DMS79 treated with DMSO at 0.1 percent for 48 hours (cell line): ENCODE results near the gene FHAD1.

Experiments used
- DNase-seq: peaks from one replicate; lab custom pipeline; 2025; lab: John Stamatoyannopoulos, UW

FHAD1 gene

GRCh38 chr1:15345705-15346345 lies 98.8 kb downstream of the FHAD1 start:
- no peak for DNase-seq

- no peak for DNase-seq
Observed at GRCh38 chr1:15346346-15347030, 99.5 kb downstream of the FHAD1 start.

- no peak for DNase-seq
Observed at GRCh38 chr1:15347182-15347581, 100.2 kb downstream of the FHAD1 start.

GRCh38 chr1:15348648-15349047 lies 101.6 kb downstream of the FHAD1 start:
- DNase-seq: no peak

- no peak for DNase-seq
Observed at GRCh38 chr1:15349133-15349532, 102.1 kb downstream of the FHAD1 start.

GRCh38 chr1:15350151-15350550 lies 103.1 kb downstream of the FHAD1 start:
- DNase-seq: no peak

- no peak for DNase-seq
Observed at GRCh38 chr1:15350551-15351200, 103.7 kb downstream of the FHAD1 start.

- no peak for DNase-seq
Observed at GRCh38 chr1:15351310-15351709, 104.3 kb downstream of the FHAD1 start.

DNA sequence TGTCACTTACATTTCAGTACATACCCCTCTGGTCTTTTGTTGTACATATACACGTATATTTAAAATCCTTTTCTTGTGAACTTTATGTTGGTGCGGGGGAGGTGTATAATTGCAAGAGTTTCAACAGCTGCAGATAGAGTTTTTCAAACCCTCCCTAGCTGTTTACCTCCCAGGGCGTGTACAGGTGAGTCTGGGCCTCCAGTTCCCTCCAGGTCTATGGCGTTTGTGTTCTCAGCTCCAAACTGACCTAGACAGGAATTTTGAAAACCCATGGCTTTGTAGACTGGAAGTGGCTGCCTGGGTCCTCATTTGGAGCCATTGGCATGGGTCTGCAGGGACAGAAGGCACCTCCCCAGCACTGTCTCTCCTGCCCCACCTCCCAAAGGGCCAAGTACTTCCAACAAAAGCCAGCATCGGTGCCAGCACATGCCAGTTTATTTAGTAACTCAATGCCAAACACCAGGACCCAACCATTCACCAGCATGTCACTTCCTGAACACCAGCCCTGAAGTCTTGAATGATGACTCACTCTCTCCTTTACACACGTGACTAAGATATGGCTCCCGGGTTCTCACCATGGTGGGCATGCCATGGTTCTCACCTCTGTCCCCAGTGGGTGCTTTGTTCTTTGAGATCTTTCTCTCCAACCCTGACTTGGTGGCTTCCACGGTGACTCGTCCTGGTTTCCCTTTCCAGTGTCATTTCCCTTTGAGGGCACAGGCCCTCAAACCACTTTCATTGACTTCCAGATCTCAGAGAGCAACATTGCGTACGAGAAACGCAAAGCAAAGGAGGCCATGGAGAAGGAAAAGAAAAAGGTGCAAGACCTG lies 105.3 kb downstream of the FHAD1 start:
- peak; percentile 44 for DNase-seq

DNA sequence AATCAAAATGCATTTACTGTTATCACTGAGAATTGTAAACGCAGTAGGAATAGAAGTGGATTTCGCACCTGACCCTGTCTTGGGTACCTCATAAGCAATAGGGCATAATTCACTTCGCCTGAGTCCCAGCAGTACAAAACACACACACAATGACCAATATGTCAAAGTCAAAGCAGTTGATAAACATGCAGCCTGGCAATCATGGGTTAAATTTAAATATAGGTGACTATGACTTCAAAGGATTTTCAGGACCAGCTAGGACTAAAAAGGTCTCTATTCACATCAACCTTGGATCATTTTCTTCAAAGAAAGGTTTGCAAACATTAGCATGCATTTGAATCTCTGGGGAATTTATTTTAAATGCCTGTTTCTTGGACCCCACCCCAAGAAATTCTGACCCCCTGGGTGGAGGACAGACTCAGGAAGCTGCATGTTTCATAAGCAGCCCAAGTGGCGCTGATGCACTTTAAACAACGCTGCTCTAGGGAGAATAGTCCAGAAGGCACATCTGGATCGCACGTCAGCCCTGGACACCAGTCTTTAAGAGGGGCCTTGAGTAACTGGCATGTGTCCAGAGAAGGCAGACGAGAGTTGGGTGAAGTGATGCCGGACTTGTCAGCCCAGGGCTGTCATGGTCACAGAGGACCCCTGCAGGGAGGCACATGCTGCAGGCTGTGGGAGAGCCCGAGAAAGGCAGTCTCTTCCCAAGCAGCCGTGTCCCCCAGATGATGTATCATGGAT lies 107.0 kb downstream of the FHAD1 start:
- peak; percentile 53 for DNase-seq

GRCh38 chr1:15354580-15354965 lies 107.5 kb downstream of the FHAD1 start:
- DNase-seq: no peak

- no peak for DNase-seq
Observed at GRCh38 chr1:15355968-15356625, 109.1 kb downstream of the FHAD1 start.

DNA sequence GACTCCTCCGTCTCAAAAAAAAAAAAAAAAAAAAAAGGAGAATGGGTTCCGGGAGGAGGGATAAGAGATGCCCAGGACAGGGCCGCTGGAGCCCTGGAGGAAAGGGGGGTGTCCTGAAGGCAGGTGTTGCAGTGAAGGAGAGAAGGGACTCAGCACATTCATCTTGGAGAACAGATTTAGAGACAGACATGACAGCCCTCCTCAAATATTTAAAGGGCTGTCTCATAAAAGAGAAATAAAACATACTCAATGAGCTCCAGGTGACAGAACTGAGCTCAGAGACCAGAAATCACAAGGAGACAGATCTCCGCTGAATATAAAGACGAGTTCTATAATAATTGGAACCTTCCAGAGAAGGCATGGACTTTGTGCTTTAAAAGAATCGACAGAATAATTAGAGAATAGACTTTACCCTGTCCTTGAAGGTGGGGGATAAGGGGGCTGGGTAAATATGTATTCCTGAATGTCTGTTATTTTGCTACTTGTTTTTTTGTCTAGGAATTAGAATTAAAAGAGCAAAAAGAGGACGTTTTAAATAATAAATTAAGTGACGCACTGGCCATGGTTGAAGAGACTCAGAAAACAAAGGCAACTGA lies 110.7 kb downstream of the FHAD1 start:
- DNase-seq: no peak

- no peak for DNase-seq
Observed at GRCh38 chr1:15358565-15359133, 111.6 kb downstream of the FHAD1 start.

- no peak for DNase-seq
Observed at GRCh38 chr1:15360700-15361099, 113.7 kb downstream of the FHAD1 start.

- no peak for DNase-seq
Observed at GRCh38 chr1:15362096-15362736, 115.2 kb downstream of the FHAD1 start.

DNA sequence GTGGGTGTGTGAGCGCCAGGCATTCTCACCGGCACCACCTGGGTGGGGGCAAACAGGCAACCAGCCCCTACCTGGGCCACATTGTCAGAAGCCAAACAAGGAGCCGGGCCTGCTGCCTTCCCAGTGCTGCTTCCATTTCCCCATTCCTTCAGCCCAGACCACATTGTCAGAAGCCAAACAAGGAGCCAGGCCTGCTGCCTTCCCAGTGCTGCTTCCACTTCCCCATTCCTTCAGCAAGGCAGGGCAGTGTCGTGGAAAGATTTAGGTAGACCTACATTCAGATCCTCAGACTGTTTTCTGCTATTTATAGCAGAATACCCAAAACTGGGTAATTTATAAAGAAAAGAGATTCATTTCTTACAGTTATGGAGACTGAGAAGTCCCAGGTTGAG lies 115.7 kb downstream of the FHAD1 start:
- no peak for DNase-seq

- no peak for DNase-seq
Observed at GRCh38 chr1:15364740-15365139, 117.7 kb downstream of the FHAD1 start.

GRCh38 chr1:15368888-15369287 lies 121.9 kb downstream of the FHAD1 start:
- DNase-seq: no peak

DNA sequence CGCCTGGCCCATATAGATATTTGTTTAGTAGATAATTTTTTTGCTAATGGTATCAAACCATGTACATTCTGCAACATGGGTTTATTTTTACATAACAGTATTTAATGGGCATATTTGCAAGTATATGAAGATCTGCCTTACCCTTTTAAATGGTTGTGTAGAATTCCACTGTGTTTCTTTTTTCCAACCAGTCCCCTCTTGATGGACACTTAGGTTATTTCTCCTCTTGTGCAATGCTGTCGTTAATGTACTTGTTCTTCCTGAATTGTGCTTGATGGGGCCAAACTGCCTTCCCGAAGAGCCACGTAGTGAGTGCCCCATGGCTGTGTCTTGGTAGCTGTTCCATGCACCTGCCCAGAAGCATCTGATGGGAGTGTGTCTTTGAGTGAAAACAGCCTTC lies 123.2 kb downstream of the FHAD1 start:
- no peak for DNase-seq
